IMR-90 (cell line): Measurements from ENCODE around the gene EP300. TPM values are rescaled to one million over a fixed set of nuclear protein-coding genes. Genes with fewer than 3 reads are reported as not detected.

Experiments used
- ATAC-seq: fragments of 200-7000 bp; cut with Tn5 transposase; 2 replicates; pipeline ENCODE4 v1.9.1; 2020; ENCODE audit warnings: low read depth, mild to moderate bottlenecking, moderate library complexity
- BruUV-seq: library from RNA; stranded (reverse); fragments of 400-500 nt; replicated peaks from 2 replicates; lab custom pipeline; 2021; lab: Mats Ljungman, UMichigan
- CTCF ChIA-PET: fragments of 300-600 bp; formaldehyde crosslinking; extraction: SDS; loops from one replicate; lab custom pipeline; 2021; ENCODE audit warnings: antibody characterized with exemption; lab: Yijun Ruan, JAX
- POLR2A ChIA-PET: fragments of 300-600 bp; sonication (Branson Sonifier 250); formaldehyde crosslinking; loops from one replicate; lab custom pipeline; 2022; ENCODE audit warnings: antibody characterized with exemption; ENCODE audit not compliant: unreplicated experiment; lab: Charles Lee
- DNase-seq: peaks from one replicate; pipeline ENCODE4 v3.0.0; 2013
- H2AFZ ChIP-seq: replicated peaks from 2 replicates; pipeline ENCODE3; 2013; ENCODE audit warnings: low read length, mild to moderate bottlenecking; ENCODE audit not compliant: poor library complexity
- H2AK5ac ChIP-seq: 2 replicates; pipeline ENCODE4 v1.6.1; 2013; ENCODE audit warnings: low read depth, low read length, inconsistent platforms
- H2AK9ac ChIP-seq: replicated peaks from 2 replicates; pipeline ENCODE3; 2013; ENCODE audit warnings: mild to moderate bottlenecking, low read depth, low read length, moderate library complexity; ENCODE audit not compliant: poor library complexity
- H2BK120ac ChIP-seq: 2 replicates; pipeline ENCODE4 v1.6.1; 2013; ENCODE audit warnings: low read depth, low read length, inconsistent platforms
- H2BK15ac ChIP-seq: 3 replicates; pipeline ENCODE4 v1.6.1; 2013; ENCODE audit warnings: low read depth, low read length, inconsistent platforms
- H2BK20ac ChIP-seq: 2 replicates; pipeline ENCODE4 v1.6.1; 2013; ENCODE audit warnings: low read depth, mild to moderate bottlenecking, inconsistent platforms, low read length, moderate library complexity
- H2BK5ac ChIP-seq: 2 replicates; pipeline ENCODE4 v1.6.1; 2013; ENCODE audit warnings: mild to moderate bottlenecking, low read depth, low read length, inconsistent platforms; ENCODE audit not compliant: poor library complexity, severe bottlenecking
- H3K14ac ChIP-seq: replicated peaks from 2 replicates; pipeline ENCODE4 v1.6.1; 2013; ENCODE audit warnings: low read depth, low read length, inconsistent platforms
- H3K18ac ChIP-seq: 2 replicates; pipeline ENCODE4 v1.6.1; 2013; ENCODE audit warnings: low read depth, low read length, control low read depth
- H3K23ac ChIP-seq: 2 replicates; pipeline ENCODE4 v1.6.1; 2013; ENCODE audit warnings: low read depth, low read length, inconsistent platforms
- H3K27ac ChIP-seq: 2 replicates; pipeline ENCODE4 v1.5.1; 2013; ENCODE audit warnings: mild to moderate bottlenecking, control low read depth, low read length; ENCODE audit not compliant: insufficient read depth
- H3K27me3 ChIP-seq: 2 replicates; pipeline ENCODE4 v1.6.1; 2013; ENCODE audit warnings: low read length; ENCODE audit not compliant: control insufficient read depth, insufficient read depth
- H3K36me3 ChIP-seq: 2 replicates; pipeline ENCODE4 v1.6.1; 2013; ENCODE audit warnings: low read length, mixed read lengths; ENCODE audit not compliant: control insufficient read depth, insufficient read depth
- H3K4ac ChIP-seq: 2 replicates; pipeline ENCODE4 v1.6.1; 2013; ENCODE audit warnings: low read depth, low read length, inconsistent platforms
- H3K4me1 ChIP-seq: 2 replicates; pipeline ENCODE4 v1.6.1; 2013; ENCODE audit warnings: low read length, mixed read lengths; ENCODE audit not compliant: control insufficient read depth, insufficient read depth
- H3K4me2 ChIP-seq: 2 replicates; pipeline ENCODE4 v1.6.1; 2013; ENCODE audit warnings: low read depth, mild to moderate bottlenecking, control low read depth, low read length, moderate library complexity
- H3K4me3 ChIP-seq: 2 replicates; pipeline ENCODE4 v1.5.1; 2013; ENCODE audit warnings: low read depth, mild to moderate bottlenecking, control low read depth, low read length, moderate library complexity; ENCODE audit not compliant: insufficient read depth
- H3K56ac ChIP-seq: 2 replicates; pipeline ENCODE4 v1.6.1; 2013; ENCODE audit warnings: low read length, inconsistent platforms; ENCODE audit not compliant: insufficient read depth; ENCODE audit errors: extremely low read depth
- H3K79me1 ChIP-seq, 2 experiments: 2 replicates each; pipeline ENCODE4 v1.6.1; 2013; ENCODE audit warnings: low read length in 2 of 2, inconsistent platforms in 1 of 2, low read depth in 1 of 2
- H3K9ac ChIP-seq: 2 replicates; pipeline ENCODE4 v1.6.1; 2013; ENCODE audit warnings: low read depth, low read length, control low read depth
- H3K9me1 ChIP-seq: 2 replicates; pipeline ENCODE4 v1.6.1; 2013; ENCODE audit warnings: low read length, inconsistent platforms; ENCODE audit not compliant: insufficient read depth
- H3K9me3 ChIP-seq: 2 replicates; pipeline ENCODE4 v1.6.1; 2013; ENCODE audit warnings: low read length; ENCODE audit not compliant: control insufficient read depth, insufficient read depth
- H4K20me1 ChIP-seq: 2 replicates; pipeline ENCODE4 v1.6.1; 2013; ENCODE audit warnings: low read length, inconsistent platforms; ENCODE audit not compliant: insufficient read depth
- H4K5ac ChIP-seq: 2 replicates; pipeline ENCODE4 v1.6.1; 2013; ENCODE audit warnings: mild to moderate bottlenecking, low read depth, low read length, control low read depth
- H4K8ac ChIP-seq, 2 experiments: 2 replicates each; pipeline ENCODE4 v1.6.1; 2013; ENCODE audit warnings: low read depth in 2 of 2, low read length in 2 of 2, control low read depth in 1 of 2, inconsistent platforms in 1 of 2
- H4K91ac ChIP-seq: 2 replicates; pipeline ENCODE4 v1.6.1; 2013; ENCODE audit warnings: low read depth, low read length, inconsistent platforms; ENCODE audit not compliant: insufficient read depth
- MAZ ChIP-seq: IDR thresholded peaks from 2 replicates; pipeline ENCODE4 v1.6.1; 2012; ENCODE audit warnings: low read depth, mild to moderate bottlenecking, low read length, improper control_type of control experiment, moderate library complexity, borderline replicate concordance
- SMC3 ChIP-seq: fragments of 150-350 bp; IDR thresholded peaks from 2 replicates; pipeline ENCODE4 v1.6.1; 2016; ENCODE audit warnings: low read depth, mild to moderate bottlenecking, antibody characterized with exemption, low read length, moderate library complexity
- WGBS, 2 experiments: methylation state at CpG; one replicate each; pipeline versions ENCODE4 v1.1.5 to v1.1.7; 2013; ENCODE audit warnings: missing lambda C conversion rate in 2 of 2; ENCODE audit not compliant: insufficient read length in 1 of 2; ENCODE audit errors: extremely low coverage in 2 of 2; 5-methylcytosine and 5-hydroxymethylcytosine counted together
- dilution Hi-C: fragments of 300-500 bp; cut with HindIII; formaldehyde crosslinking; loops from one replicate; pipeline ENCODE4 v1.14.3; 2018; ENCODE audit warnings: low sequenced_read_pairs; ENCODE audit not compliant: unreplicated experiment
- in situ Hi-C: fragments of 300-500 bp; cut with MboI; formaldehyde crosslinking; loops from 3 replicates; pipeline ENCODE4 v1.14.3; 2019; ENCODE audit warnings: low sequenced_read_pairs, inconsistent platforms, mixed read lengths
- intact Hi-C: fragments of 100-400 bp; cut with micrococcal nuclease; formaldehyde crosslinking; loops from 2 replicates; pipeline ENCODE4 v1.10.0; 2022
- polyA plus RNA-seq, 3 experiments: library from polyadenylated mRNA; depleted of rRNA; stranded (reverse); fragments of >200 nt; gene quantifications; 2 replicates each; pipeline ENCODE4 v1.2.3, GENCODE V29; 2012; ENCODE audit warnings: low replicate concordance in 1 of 3
- total RNA-seq: library from RNA; depleted of rRNA; stranded (reverse); fragments of >200 nt; gene quantifications from 2 replicates; pipeline ENCODE4 v1.2.3, GENCODE V29; 2012
- TF ChIP-seq, protein P1 (sequence below): conservative IDR thresholded peaks from 2 replicates; pipeline ENCODE4 v1.5.1; 2012; ENCODE audit warnings: mild to moderate bottlenecking, low read depth, low read length, improper control_type of control experiment
- TF ChIP-seq, protein P2 (sequence below): fragments of 150-350 bp; IDR thresholded peaks from 2 replicates; pipeline ENCODE4 v1.6.1; 2016; ENCODE audit warnings: low read depth, mild to moderate bottlenecking, low read length, moderate library complexity, borderline replicate concordance

EP300 gene
- total and polyA plus RNA-seq, 2 of the 4 experiments (the other 2 are of a cell fraction) = 23.3 to 27.4 TPM

DNA sequence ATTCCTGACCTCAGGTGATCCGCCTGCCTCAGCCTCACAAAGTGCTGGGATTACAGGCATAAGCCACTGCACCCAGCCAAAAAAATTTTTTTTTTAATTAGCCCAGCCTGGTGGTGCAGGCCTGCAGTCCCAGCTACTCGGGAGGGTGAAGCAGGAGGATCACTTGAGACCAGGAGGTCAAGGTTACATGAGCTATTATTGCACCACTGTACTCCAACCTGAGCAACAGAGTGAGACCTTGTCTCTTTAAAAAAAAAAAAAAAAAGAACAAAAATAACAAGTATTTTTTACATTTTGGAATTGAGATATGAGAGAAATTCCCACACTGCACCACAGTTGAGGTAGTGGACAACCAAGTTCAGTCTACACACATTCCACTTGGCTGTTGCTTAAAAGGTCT lies 99.1 kb downstream of the EP300 start:
- no TSS peak for BruUV-seq

More for the DNA sequence above, 99.1 kb downstream of the EP300 start:
- Histone ChIP-seq H3K36me3 (no peaks in the 10 kb centered on the region), H2AK9ac (no peak overlapping the region), H3K4me1 (no peaks in the 10 kb centered on the region; the same call in 1 of the 2 replicates), H3K18ac (no peak overlapping the region), H3K4me3 (no peak overlapping the region), H3K4me2 (no peak overlapping the region), H2BK15ac (no peak overlapping the region), H3K14ac (no peak overlapping the region), H4K5ac (no peak overlapping the region), H2BK120ac (no peak overlapping the region), H4K8ac (no peak overlapping the region), H2BK20ac (no peak overlapping the region), H2AK5ac (no peak overlapping the region), H3K56ac (no peak overlapping the region), H3K23ac (no peak overlapping the region), H3K9ac (no peak overlapping the region), H2BK5ac (no peak overlapping the region), H3K79me1 (no peaks in the 10 kb centered on the region), H3K27ac (no peak overlapping the region), H3K9me3 (no peaks in the 10 kb centered on the region), H4K20me1 (no peaks in the 10 kb centered on the region), H4K91ac (no peak overlapping the region), H3K9me1 (no peaks in the 10 kb centered on the region; the same call in 1 of the 2 replicates), H3K4ac (no peak overlapping the region), H2AFZ (no peak overlapping the region), H3K27me3 (no peaks in the 10 kb centered on the region)
- TF ChIP-seq SMC3 = no peak
- TF ChIP-seq, protein P1, sequence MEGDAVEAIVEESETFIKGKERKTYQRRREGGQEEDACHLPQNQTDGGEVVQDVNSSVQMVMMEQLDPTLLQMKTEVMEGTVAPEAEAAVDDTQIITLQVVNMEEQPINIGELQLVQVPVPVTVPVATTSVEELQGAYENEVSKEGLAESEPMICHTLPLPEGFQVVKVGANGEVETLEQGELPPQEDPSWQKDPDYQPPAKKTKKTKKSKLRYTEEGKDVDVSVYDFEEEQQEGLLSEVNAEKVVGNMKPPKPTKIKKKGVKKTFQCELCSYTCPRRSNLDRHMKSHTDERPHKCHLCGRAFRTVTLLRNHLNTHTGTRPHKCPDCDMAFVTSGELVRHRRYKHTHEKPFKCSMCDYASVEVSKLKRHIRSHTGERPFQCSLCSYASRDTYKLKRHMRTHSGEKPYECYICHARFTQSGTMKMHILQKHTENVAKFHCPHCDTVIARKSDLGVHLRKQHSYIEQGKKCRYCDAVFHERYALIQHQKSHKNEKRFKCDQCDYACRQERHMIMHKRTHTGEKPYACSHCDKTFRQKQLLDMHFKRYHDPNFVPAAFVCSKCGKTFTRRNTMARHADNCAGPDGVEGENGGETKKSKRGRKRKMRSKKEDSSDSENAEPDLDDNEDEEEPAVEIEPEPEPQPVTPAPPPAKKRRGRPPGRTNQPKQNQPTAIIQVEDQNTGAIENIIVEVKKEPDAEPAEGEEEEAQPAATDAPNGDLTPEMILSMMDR = no peak
- TF ChIP-seq MAZ = no peak
- TF ChIP-seq, protein P2, sequence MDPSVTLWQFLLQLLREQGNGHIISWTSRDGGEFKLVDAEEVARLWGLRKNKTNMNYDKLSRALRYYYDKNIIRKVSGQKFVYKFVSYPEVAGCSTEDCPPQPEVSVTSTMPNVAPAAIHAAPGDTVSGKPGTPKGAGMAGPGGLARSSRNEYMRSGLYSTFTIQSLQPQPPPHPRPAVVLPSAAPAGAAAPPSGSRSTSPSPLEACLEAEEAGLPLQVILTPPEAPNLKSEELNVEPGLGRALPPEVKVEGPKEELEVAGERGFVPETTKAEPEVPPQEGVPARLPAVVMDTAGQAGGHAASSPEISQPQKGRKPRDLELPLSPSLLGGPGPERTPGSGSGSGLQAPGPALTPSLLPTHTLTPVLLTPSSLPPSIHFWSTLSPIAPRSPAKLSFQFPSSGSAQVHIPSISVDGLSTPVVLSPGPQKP = no peak
- dilution Hi-C loops = no loop called here
- WGBS, 2 experiments = no CpG with 5 or more reads among the region's 2 CpGs
- in situ Hi-C loops = no loop called here
- intact Hi-C loops = no loop called here
- ATAC-seq (no peak), DNase-seq (no peak)
- ChIA-PET POLR2A (interaction anchor here (0.6 kb wide), 1 partner anchor 335 kb away, joined by 5 read pairs; no protein-coding TSS in a partner anchor), CTCF (interaction anchor here (0.6 to 1.0 kb wide), 2 partner anchors 15 to 292 kb away, joined by 3 read pairs; no protein-coding TSS in a partner anchor)
